K562 (cell line): Measurements from ENCODE around the gene KISS1R. TPM values are rescaled to one million over a fixed set of nuclear protein-coding genes. Genes with fewer than 3 reads are reported as not detected.

Experiments
- ATAC-seq: fragments of 200-7000 bp; cut with Tn5 transposase; 3 replicates; pipeline ENCODE4 v1.9.1; 2020; ENCODE audit warnings: moderate library complexity
- BruUV-seq: library from RNA; stranded (reverse); fragments of 400-500 nt; replicated peaks from 2 replicates; lab custom pipeline; 2021; lab: Mats Ljungman, UMichigan
- CTCF ChIA-PET: fragments of 300-600 bp; formaldehyde crosslinking; extraction: SDS; loops from one replicate; lab custom pipeline; 2021; ENCODE audit warnings: low intra/inter-chr PET ratio; lab: Yijun Ruan, JAX
- POLR2A ChIA-PET: fragments of 300-600, 350-650 bp; sonication (Branson Sonifier 250); formaldehyde crosslinking; extraction: SDS; loops from one replicate; lab custom pipeline; 2021; ENCODE audit warnings: antibody characterized with exemption, inconsistent platforms; lab: Yijun Ruan, JAX
- DNase-seq, 4 experiments: peaks; one replicate each; pipeline versions ENCODE4 v3.0.0 to v3.0.0-alpha.2; 2011 to 2018; ENCODE audit warnings: low spot score in 3 of 4, mixed read lengths in 3 of 4; ENCODE audit errors: extremely low read depth in 1 of 4
- FAIRE-seq: peaks from 2 replicates; lab custom pipeline; 2011; peaks lifted over from hg19 to GRCh38; lab: Jason Lieb, UNC
- H2AFZ ChIP-seq: 2 replicates; pipeline ENCODE4 v1.6.0; 2011; ENCODE audit warnings: low read depth, low read length, control low read depth, inconsistent platforms
- H3K27ac ChIP-seq: fragments of 200-600 bp; 3 replicates; pipeline ENCODE4 v1.8.0; 2011; ENCODE audit warnings: low read depth, mild to moderate bottlenecking, control low read depth, inconsistent platforms, low read length, moderate library complexity, mixed read lengths; ENCODE audit errors: extremely low read depth
- H3K27me3 ChIP-seq, 2 experiments: fragments of 300-600 bp in 1 of 2; 2 replicates in 1 of 2; 3 replicates in 1 of 2; pipeline versions ENCODE4 v1.6.0 to v1.8.0; 2011; ENCODE audit warnings: inconsistent platforms in 2 of 2, low read length in 2 of 2, mild to moderate bottlenecking in 1 of 2, mixed read lengths in 1 of 2, moderate library complexity in 1 of 2; ENCODE audit not compliant: control insufficient read depth in 2 of 2, insufficient read depth in 2 of 2
- H3K36me3 ChIP-seq: fragments of 300-600 bp; 3 replicates; pipeline ENCODE4 v1.8.0; 2011; ENCODE audit warnings: mild to moderate bottlenecking, low read length, inconsistent platforms; ENCODE audit not compliant: control insufficient read depth, insufficient read depth
- H3K4me1 ChIP-seq, 2 experiments: fragments of 200-600 bp in 1 of 2; replicated peaks in 1 of 2; 2 replicates in 1 of 2; 3 replicates in 1 of 2; pipeline versions ENCODE4 v1.5.1 to v1.8.0; 2011; ENCODE audit warnings: inconsistent platforms in 2 of 2, low read length in 2 of 2, mild to moderate bottlenecking in 1 of 2, mixed read lengths in 1 of 2, moderate library complexity in 1 of 2; ENCODE audit not compliant: control insufficient read depth in 2 of 2, insufficient read depth in 2 of 2
- H3K4me2 ChIP-seq: 2 replicates; pipeline ENCODE4 v1.6.1; 2011; ENCODE audit warnings: low read length, control low read depth, inconsistent platforms, mixed read lengths; ENCODE audit not compliant: insufficient read depth
- H3K4me3 ChIP-seq: fragments of 200-600 bp; sonication (generic), shearing (Covaris generic); 2 replicates; pipeline ENCODE4 v1.5.1; 2016; ENCODE audit warnings: control low read depth, inconsistent platforms
- H3K79me2 ChIP-seq: fragments of 200-600 bp; 3 replicates; pipeline ENCODE4 v1.8.0; 2011; ENCODE audit warnings: low read length, inconsistent platforms; ENCODE audit not compliant: control insufficient read depth, insufficient read depth
- H3K9ac ChIP-seq, 2 experiments: 2 replicates each; pipeline versions ENCODE4 v1.6.0 to v1.6.1; 2011; ENCODE audit warnings: low read depth in 2 of 2, low read length in 2 of 2, control low read depth in 1 of 2, inconsistent platforms in 1 of 2, mild to moderate bottlenecking in 1 of 2, mixed read lengths in 1 of 2; ENCODE audit not compliant: insufficient read depth in 1 of 2
- H3K9me1 ChIP-seq: one replicate; pipeline ENCODE4 v1.6.0; 2011; ENCODE audit warnings: inconsistent platforms, mild to moderate bottlenecking, low read length, moderate library complexity; ENCODE audit not compliant: control insufficient read depth, insufficient read depth
- H3K9me3 ChIP-seq: replicated peaks from 2 replicates; pipeline ENCODE4 v1.5.1; 2011; ENCODE audit warnings: low read depth, low read length, inconsistent platforms; ENCODE audit not compliant: control insufficient read depth, insufficient read depth
- H4K20me1 ChIP-seq: replicated peaks from 2 replicates; pipeline ENCODE4 v1.6.1; 2011; ENCODE audit warnings: low read length, inconsistent platforms, mixed read lengths; ENCODE audit not compliant: control insufficient read depth, insufficient read depth
- E2F1 ChIP-seq: sonication (generic); formaldehyde crosslinking; IDR thresholded peaks from 2 replicates; pipeline ENCODE4 v1.8.1; 2023; ENCODE audit warnings: mild to moderate bottlenecking, missing genetic modification reagents, moderate library complexity
- GABPB2 ChIP-seq: fragments of 250-450 bp; sonication (Bioruptor Pico); conservative IDR thresholded peaks from 2 replicates; pipeline ENCODE4 v1.5.1; 2021; ENCODE audit warnings: mild to moderate bottlenecking
- TAL1 ChIP-seq: fragments of 450-650 bp; IDR thresholded peaks from 2 replicates; pipeline ENCODE4 v1.6.1; 2016; ENCODE audit warnings: mild to moderate bottlenecking
- ZNF121 ChIP-seq: sonication (generic); formaldehyde crosslinking; conservative IDR thresholded peaks from 2 replicates; pipeline ENCODE4 v1.8.0; 2022; ENCODE audit warnings: missing genetic modification reagents
- WGBS: fragments of 100-300 bp; shearing (Covaris generic); methylation state at CpG from one replicate; pipeline ENCODE4 v1.1.6; 2016; ENCODE audit warnings: low coverage, mixed read lengths; ENCODE audit not compliant: insufficient coverage; ENCODE audit errors: missing lambda C conversion rate; 5-methylcytosine and 5-hydroxymethylcytosine counted together
- in situ Hi-C: fragments of 300-500 bp; cut with MboI; formaldehyde crosslinking; loops from 4 replicates; pipeline ENCODE4 v1.15.0; 2018; ENCODE audit warnings: inconsistent platforms, mixed read lengths
- intact Hi-C: fragments of 100-400 bp; cut with micrococcal nuclease; formaldehyde crosslinking; loops from 2 replicates; pipeline ENCODE4 v1.14.2; 2022
- polyA plus RNA-seq, 8 experiments: library from polyadenylated mRNA; depleted of rRNA in 4 of 8; stranded (reverse) in 5 of 8; unstranded in 3 of 8; fragments of >200 nt; fragmentation: Nextera tagmentation in 2 of 8; fragmentation: Illumina TruSeq in 1 of 8; extraction: Ambion mirVana in 2 of 8; extraction: Trizol in 1 of 8; gene quantifications; 2 replicates each; pipeline versions ENCODE4 v1.2.1 to v1.2.3, GENCODE V29; 2011 to 2014; ENCODE audit warnings: inconsistent platforms in 1 of 8, missing spikeins in 1 of 8
- total RNA-seq, 7 experiments: library from RNA; depleted of rRNA in 6 of 7; stranded (reverse); fragments of >200 nt in 6 of 7; fragmentation: Illumina TruSeq in 2 of 7; extraction: Trizol in 2 of 7; gene quantifications; 2 replicates each; pipeline versions ENCODE4 v1.2.1 to v1.2.3, GENCODE V29; 2011 to 2021; ENCODE audit warnings: low replicate concordance in 1 of 7

The KISS1R gene
- total and polyA plus RNA-seq, 9 of the 15 experiments (the other 6 are each of a cell fraction or from before 2014, with no cell fraction given) = 0.37 to 39.4 (median 2.0) TPM

DNA sequence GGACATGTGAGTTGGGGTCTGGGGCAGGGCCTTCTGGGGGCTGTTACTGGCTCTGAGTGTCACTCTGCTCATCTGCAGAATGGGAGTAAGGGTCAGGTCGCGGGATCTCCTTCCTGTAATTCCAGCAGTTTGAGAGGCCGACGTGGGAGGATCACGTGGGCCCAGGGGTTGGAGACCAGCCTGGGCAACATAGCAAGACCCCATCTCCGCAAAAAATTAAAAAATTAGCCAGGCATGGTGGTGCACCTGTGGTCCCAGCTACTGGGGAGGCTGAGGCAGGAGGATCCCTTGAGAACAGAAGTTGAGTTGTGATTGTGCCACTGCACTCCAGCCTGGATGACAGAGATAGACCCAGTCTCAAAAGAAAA, 12.7 kb downstream of the KISS1R start:
- CTCF ChIA-PET = no interaction called here
- peaks cover 64% of the 10 kb centered on the region; the same call in 2 of the 3 replicates for H3K36me3 ChIP-seq
- POLR2A ChIA-PET = no interaction called here
- no peaks in the 10 kb centered on the region for H3K27me3 ChIP-seq
- TF ChIP-seq ZNF121 (CRISPR knock-in tag) (peak; percentile 92), TAL1 (no peak), GABPB2 (no peak), E2F1 (CRISPR knock-in tag) (no peak)
- DNase-seq (no peak), FAIRE-seq (no peak), ATAC-seq (no peak)
- WGBS = 91% methylated on average over 6 of the region's 6 CpGs
- no peaks in the 10 kb centered on the region for H3K9me1 ChIP-seq
- no peak overlapping the region for H3K4me2 ChIP-seq
- no peak overlapping the region for H3K4me3 ChIP-seq
- no peak overlapping the region for H2AFZ ChIP-seq
- H3K9ac ChIP-seq = no peak overlapping the region
- no peak overlapping the region for H3K27ac ChIP-seq
- BruUV-seq = no TSS peak
- H3K79me2 ChIP-seq = peaks cover 83% of the 10 kb centered on the region
- no peaks in the 10 kb centered on the region for H3K9me3 ChIP-seq
- H4K20me1 ChIP-seq = no peaks in the 10 kb centered on the region; the same call in 1 of the 2 replicates
- in situ Hi-C loops (no loop called here), intact Hi-C loops (no loop called here)
- peaks cover 0 to 72% of the 10 kb centered on the region in 2 experiments; a peak in 4 of 5 replicates for H3K4me1 ChIP-seq
